Activated CD8-positive, alpha-beta T cell treated with anti-CD3 and anti-CD28 coated beads for 36 hours (primary cell): ENCODE data around the gene MACIR. TPM values are rescaled to one million over a fixed set of nuclear protein-coding genes. Genes with fewer than 3 reads are reported as not detected.

Source experiments
- ATAC-seq: fragments of 200-7000 bp; cut with Tn5 transposase; one replicate; pipeline ENCODE4 v1.10.0; 2021; ENCODE audit warnings: mild to moderate bottlenecking, moderate library complexity
- CTCF ChIA-PET: fragments of 350-600 bp; sonication (Branson Sonifier 250); formaldehyde crosslinking; loops from one replicate; lab custom pipeline; 2021; ENCODE audit warnings: antibody characterized with exemption; lab: Charles Lee
- POLR2A ChIA-PET: fragments of 350-600 bp; sonication (Branson Sonifier 250); formaldehyde crosslinking; loops from one replicate; lab custom pipeline; 2021; ENCODE audit warnings: antibody characterized with exemption; lab: Charles Lee
- DNase-seq: peaks from one replicate; pipeline ENCODE4 v3.0.0-alpha.2; 2020
- H3K27ac Mint-ChIP-seq: one replicate; pipeline ENCODE4 v1.8.0; 2021; ENCODE audit warnings: mild to moderate bottlenecking, mixed read lengths
- H3K27me3 Mint-ChIP-seq: one replicate; pipeline ENCODE4 v1.8.0; 2021; ENCODE audit warnings: mixed read lengths
- H3K36me3 Mint-ChIP-seq: one replicate; pipeline ENCODE4 v1.8.0; 2021; ENCODE audit warnings: low read depth, mixed read lengths
- H3K4me1 Mint-ChIP-seq: one replicate; pipeline ENCODE4 v1.8.0; 2021; ENCODE audit warnings: low read depth, mixed read lengths
- H3K4me3 Mint-ChIP-seq: one replicate; pipeline ENCODE4 v1.8.0; 2021; ENCODE audit warnings: mild to moderate bottlenecking, moderate library complexity, mixed read lengths
- H3K9me3 Mint-ChIP-seq: one replicate; pipeline ENCODE4 v1.8.0; 2021; ENCODE audit warnings: mixed read lengths
- CTCF ChIP-seq: fragments of 200-600 bp; IDR thresholded peaks from one replicate; pipeline ENCODE4 v1.8.0; 2022; ENCODE audit warnings: antibody characterized with exemption, mild to moderate bottlenecking
- intact Hi-C: fragments of 100-400 bp; cut with micrococcal nuclease; formaldehyde crosslinking; loops from one replicate; pipeline ENCODE4 v1.10.0; 2022
- total RNA-seq, 2 experiments: library from RNA; stranded (reverse); gene quantifications; one replicate each; pipeline ENCODE4 v1.2.3, GENCODE V29; 2021

The MACIR gene
- total RNA-seq, 2 experiments from 2014 or later, result 8.6 to 8.8 TPM

DNA sequence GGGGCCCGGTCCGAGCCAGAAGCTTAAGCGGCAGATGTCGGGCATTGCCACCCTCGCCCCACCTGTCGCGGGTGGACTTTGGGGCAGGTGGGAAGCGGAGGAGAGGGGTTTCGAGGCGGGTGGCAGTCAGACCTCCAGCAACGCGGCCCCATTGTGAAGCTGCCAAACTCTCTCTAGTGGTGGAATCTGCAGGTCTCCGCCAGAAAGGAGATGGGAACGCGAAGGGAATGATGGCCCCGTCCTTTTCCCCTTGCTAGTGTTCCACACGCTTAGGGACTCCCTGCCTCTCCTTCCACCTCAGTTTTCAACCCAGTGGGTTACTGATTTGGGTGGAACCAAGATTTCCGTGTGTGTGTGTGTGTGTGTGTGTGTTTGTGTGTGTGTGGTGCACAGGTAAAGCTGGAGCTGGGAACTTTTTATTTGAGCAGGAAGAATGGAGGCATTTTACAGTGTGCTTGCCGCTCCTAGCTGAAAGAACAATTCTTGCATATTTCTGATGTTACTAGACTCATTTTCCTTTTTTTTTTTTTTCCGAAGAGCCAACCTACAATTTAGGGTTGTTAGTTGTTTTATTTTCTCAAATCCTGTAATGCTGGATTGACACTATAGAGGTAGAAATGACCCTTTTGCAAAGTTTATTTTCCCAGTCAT lies 1.3 kb downstream of the MACIR start:
- Mint-ChIP-seq H3K4me3 (peak overlapping the region; percentile 92), H3K4me1 (peaks cover 26% of the 10 kb centered on the region), H3K27me3 (no peaks in the 10 kb centered on the region), H3K9me3 (no peaks in the 10 kb centered on the region), H3K36me3 (no peaks in the 10 kb centered on the region), H3K27ac (peak overlapping the region; percentile 84)
- ChIA-PET POLR2A (interaction anchor here (1.0 to 2.4 kb wide), 5 partner anchors 13 to 140 kb away, joined by 3 to 16 read pairs (median 4); partner anchors contain the start of genes GIN1 and PPIP5K2), CTCF (interaction anchor here (0.6 to 2.9 kb wide), 5 partner anchors 14 to 629 kb away, joined by 3 to 10 read pairs (median 3); no protein-coding TSS in a partner anchor)
- ATAC-seq, result no peak
- no peak for DNase-seq
- TF ChIP-seq CTCF, result no peak
- intact Hi-C loops, result no loop called here

DNA sequence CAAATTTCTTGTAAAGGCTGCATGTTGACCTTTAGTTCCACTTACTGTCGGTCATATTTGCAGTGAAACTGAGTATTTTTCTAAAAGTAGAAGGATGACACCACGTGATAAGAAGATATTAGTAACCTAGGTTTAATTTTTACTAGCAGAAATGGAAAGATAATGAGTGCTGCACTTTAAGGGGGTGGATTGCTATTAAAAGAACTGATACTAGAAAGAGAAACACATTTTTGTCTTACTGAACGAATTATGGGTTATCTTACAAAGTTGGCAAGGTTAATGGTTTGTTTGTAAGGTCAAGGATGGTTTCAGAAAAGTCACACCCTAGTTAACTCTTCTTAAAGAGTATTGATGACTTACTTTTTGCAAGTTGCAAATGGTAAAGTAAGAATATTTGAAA lies 2.4 kb downstream of the MACIR start:
- CTCF ChIA-PET, result interaction anchor here (0.9 to 1.1 kb wide), 2 partner anchors 36 to 630 kb away, joined by 3 read pairs; no protein-coding TSS in a partner anchor

DNA sequence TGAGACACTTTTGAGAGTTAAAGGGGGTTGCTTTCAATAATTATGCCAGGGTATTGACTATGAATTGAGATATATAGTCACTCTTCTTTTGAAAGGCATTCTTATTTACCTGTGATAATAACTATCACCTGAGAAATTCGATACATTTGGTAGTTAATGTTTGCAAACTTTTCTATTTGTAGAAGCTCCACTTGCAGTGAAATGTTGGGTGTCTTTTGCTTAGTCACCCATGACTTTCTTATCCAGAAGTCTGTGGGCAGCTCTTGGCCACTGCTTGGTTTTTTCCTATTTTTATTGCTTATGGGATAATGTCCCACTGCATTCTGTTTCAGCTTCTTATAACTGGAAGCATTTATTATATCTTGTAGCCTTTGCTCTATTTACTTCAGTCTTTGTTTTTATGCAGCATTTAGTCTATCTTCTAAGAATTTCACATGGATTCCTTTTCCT lies 3.9 kb downstream of the MACIR start:
- ChIA-PET CTCF (no interaction called here), POLR2A (no interaction called here)
- TF ChIP-seq CTCF, result no peak
- ATAC-seq, result no peak
- intact Hi-C loops, result no loop called here
- no peaks in the 10 kb centered on the region for H3K27me3 Mint-ChIP-seq
- no peak overlapping the region for H3K4me3 Mint-ChIP-seq
- H3K9me3 Mint-ChIP-seq, result no peaks in the 10 kb centered on the region
- no peak overlapping the region for H3K27ac Mint-ChIP-seq
- DNase-seq, result no peak
- H3K36me3 Mint-ChIP-seq, result peaks cover 2% of the 10 kb centered on the region
- H3K4me1 Mint-ChIP-seq, result peaks cover 26% of the 10 kb centered on the region

More for the DNA sequence above, 2.4 kb downstream of the MACIR start:
- DNase-seq, result no peak
- Mint-ChIP-seq H3K4me3 (peak overlapping the region; percentile 47), H3K4me1 (peaks cover 26% of the 10 kb centered on the region), H3K27me3 (no peaks in the 10 kb centered on the region), H3K9me3 (no peaks in the 10 kb centered on the region), H3K36me3 (no peaks in the 10 kb centered on the region), H3K27ac (no peak overlapping the region)
- intact Hi-C loops, result no loop called here
- no peak for TF ChIP-seq CTCF
- ATAC-seq, result no peak
- POLR2A ChIA-PET, result interaction anchor here (0.7 kb wide), 1 partner anchor 141 kb away, joined by 3 read pairs; the partner anchor contains the start of genes GIN1 and PPIP5K2

DNA sequence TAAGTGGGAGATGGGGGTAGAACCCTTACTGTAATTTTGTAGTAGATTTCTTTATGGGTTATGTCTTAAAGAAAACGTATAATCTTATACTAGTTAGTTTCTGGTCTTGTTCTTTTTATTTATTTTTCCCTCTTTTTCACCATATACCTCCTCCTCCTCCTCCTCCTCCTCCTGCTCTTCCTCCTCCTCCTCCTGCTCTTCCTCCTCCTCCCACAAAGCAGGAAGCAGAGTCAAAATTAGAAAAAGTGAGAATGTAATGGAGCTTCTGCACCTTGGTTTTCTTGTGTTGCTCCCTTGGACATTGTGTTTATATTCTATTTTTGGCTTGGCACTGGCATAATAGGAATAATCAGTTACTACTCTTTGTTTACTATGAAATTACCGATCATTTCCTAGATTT lies 4.5 kb downstream of the MACIR start:
- no peak overlapping the region for H3K27ac Mint-ChIP-seq
- no peaks in the 10 kb centered on the region for H3K27me3 Mint-ChIP-seq
- POLR2A ChIA-PET, result no interaction called here
- peaks cover 26% of the 10 kb centered on the region for H3K4me1 Mint-ChIP-seq
- H3K36me3 Mint-ChIP-seq, result peaks cover 2% of the 10 kb centered on the region
- no peak for ATAC-seq
- CTCF ChIA-PET, result no interaction called here
- no peak for DNase-seq
- no peaks in the 10 kb centered on the region for H3K9me3 Mint-ChIP-seq
- intact Hi-C loops, result no loop called here
- no peak overlapping the region for H3K4me3 Mint-ChIP-seq
- TF ChIP-seq CTCF, result no peak

DNA sequence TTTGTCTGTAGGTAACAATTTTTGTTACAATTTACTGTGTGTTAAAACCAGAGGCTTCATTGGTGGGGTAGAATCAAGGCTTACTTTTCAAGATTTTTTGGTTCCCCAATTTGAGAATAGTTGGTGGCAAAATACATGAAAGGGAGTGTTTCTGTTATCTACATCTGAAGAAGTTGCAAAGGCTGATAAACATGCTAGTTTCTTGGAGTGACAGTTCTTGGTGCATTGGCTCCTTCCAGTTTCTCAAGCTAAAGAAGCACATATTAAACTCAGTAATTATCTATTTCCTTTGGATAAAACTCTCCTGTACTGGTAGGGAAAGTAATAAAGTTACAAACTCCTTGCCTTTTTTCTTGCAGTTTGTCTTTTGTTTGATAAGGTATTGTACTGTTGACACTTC lies 5.9 kb downstream of the MACIR start:
- no peak for TF ChIP-seq CTCF
- intact Hi-C loops, result no loop called here

More for the DNA sequence above, 5.9 kb downstream of the MACIR start:
- Mint-ChIP-seq H3K4me1 (peaks cover 26% of the 10 kb centered on the region), H3K4me3 (no peak overlapping the region), H3K36me3 (peaks cover 3% of the 10 kb centered on the region), H3K27me3 (no peaks in the 10 kb centered on the region), H3K9me3 (no peaks in the 10 kb centered on the region), H3K27ac (no peak overlapping the region)
- ChIA-PET POLR2A (no interaction called here), CTCF (no interaction called here)
- no peak for DNase-seq
- ATAC-seq, result no peak
